Left hindlimb (tissue), 1 donor: ENCODE measurements around the gene NPAT.

ENCODE experiments used
- DNase-seq: peaks from one replicate; pipeline ENCODE4 v3.0.0-alpha.2; 2018

The NPAT gene

DNA sequence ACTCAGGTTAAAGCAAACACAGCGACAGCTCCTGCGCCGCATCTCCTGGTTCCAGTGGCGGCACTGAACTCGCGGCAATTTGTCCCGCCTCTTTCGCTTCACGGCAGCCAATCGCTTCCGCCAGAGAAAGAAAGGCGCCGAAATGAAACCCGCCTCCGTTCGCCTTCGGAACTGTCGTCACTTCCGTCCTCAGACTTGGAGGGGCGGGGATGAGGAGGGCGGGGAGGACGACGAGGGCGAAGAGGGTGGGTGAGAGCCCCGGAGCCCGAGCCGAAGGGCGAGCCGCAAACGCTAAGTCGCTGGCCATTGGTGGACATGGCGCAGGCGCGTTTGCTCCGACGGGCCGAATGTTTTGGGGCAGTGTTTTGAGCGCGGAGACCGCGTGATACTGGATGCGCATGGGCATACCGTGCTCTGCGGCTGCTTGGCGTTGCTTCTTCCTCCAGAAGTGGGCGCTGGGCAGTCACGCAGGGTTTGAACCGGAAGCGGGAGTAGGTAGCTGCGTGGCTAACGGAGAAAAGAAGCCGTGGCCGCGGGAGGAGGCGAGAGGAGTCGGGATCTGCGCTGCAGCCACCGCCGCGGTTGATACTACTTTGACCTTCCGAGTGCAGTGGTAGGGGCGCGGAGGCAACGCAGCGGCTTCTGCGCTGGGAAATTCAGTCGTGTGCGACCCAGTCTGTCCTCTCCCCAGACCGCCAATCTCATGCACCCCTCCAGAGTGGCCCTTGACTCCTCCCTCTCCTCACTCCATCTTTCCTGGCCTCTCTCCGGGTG, at the start of gene NPAT, which contains the start of gene ATM:
Gene NPAT (minus strand): TSS at position 65 of the 774 bp plus-strand sequence. CDS start 102 bp downstream, outside the sequence.
Gene ATM (plus strand): TSS at position 494 of the 774 bp plus-strand sequence. CDS start 4,558 bp downstream, outside the sequence.
- DNase-seq, result peak; percentile 100

DNA sequence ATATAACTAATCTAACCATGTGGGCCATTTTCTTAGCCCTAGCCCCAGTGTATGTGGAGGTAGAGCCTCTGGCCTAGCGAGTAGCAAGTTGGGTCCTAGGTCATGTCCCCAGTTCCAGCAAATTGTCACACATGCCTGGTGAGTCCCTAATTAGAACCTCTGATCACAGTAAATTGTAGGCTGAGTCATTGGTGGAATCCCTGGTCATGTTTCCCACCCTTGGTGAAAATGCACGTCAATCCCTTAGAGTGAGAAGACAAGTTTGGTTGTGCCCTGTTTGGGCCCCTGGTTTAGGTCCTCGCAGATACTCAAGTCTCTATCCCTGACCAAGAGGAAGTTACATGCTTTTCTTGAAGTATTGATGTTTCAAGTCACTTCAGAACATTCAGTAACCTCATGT, 47.1 kb upstream of the NPAT start:
- no peak for DNase-seq

DNA sequence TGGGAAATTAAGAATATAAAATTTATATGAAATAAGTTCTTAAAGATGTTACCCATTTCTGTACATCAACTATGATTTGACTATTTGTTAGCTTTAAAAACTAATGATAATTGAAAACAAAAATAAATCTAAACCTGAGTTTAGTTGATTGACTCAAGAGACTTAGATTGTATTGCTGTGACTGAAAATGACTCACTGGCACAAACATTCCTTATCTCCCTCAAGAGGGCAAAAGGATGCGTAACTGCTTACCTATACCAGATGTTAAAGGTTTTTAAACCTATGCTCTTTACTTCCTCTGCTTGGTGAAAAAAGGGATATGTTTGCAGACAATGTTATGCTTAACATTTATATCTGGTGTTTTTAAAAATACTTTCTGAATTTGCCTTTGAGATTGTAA, 30.7 kb upstream of the NPAT start:
- DNase-seq, result no peak

DNA sequence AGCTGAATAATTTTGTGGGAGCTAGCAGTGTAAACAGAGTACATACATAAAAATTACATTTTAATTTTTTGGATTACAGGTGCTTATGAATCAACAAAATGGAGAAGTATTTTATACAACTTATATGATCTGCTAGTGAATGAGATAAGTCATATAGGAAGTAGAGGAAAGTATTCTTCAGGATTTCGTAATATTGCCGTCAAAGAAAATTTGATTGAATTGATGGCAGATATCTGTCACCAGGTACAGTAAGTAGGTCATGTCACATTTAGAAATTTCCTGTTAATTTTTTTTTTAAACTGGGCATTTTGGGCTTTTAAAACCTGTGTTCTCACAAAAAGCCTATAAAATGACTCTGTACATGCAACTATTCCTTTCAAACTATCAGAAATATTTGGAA, 24.4 kb upstream of the NPAT start:
- no peak for DNase-seq

DNA sequence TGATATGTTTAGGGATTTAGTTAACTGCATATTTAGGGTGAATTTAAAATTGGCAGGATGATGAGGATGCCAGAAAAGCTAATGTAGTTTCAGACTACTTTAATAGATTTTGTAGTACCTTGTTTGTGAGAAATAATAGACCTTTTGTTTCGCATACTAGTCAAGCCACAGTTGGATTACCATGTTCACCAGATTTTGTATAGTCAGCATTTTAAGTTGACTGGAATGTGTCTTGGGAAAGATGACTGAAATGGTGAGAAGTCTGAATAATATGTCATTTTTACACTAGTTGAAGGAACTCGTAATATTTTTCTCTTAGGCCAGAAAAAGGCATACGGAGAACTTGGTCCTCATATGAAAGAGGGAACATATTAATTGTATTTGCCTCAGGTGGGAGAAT, 23.9 kb upstream of the NPAT start:
- no peak for DNase-seq

DNA sequence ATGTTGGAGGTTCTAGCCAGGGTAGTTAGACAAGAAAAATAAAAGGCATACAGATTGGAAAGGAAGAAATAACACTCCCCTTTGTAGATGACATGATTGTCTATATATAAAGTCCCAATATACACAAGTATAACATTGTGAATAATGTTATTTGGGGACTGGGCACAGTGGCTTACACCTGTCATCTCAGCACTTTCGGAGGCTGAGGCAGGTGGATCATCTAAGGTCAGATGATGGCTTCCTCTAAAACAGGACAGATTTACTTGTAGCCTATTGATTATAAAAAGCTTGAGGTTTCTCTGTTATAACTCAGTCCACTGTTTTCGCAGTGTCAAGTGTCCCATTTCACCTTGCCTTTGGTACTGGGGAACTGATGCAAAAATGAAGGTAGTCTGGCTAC, 20.0 kb upstream of the NPAT start:
- DNase-seq, result no peak

DNA sequence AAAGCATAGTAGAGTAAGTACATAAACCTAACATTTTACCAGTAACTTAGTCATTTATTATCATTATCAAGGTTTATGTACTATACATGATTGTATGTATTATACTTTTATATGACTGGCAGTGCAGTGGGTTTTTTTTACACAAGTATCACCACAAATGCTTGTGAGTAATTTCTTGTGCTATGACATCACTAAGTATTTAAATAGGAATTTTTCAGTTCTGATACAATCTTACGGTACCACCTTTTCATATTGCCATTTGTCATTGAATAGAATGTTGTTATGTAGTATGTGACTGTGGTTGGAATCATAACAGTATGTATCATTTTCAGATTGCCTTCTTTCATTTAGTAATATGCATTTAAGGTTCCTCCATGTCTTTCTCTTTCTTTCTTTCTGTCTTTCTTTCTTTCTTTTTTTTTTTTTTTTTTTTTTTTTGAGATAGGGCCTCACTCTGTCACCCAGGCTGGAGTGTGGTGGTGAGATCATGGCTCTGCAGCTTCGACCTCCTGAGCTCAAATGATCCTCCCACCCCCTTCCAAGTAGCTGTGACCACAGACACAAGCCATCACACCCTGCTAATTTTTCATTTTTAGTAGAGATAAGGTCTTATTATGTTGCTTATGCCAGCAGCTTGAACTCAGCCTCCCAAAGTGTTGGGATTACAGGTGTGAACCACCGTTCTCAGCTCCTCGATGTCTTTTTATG, 19.0 kb upstream of the NPAT start:
- DNase-seq, result no peak

DNA sequence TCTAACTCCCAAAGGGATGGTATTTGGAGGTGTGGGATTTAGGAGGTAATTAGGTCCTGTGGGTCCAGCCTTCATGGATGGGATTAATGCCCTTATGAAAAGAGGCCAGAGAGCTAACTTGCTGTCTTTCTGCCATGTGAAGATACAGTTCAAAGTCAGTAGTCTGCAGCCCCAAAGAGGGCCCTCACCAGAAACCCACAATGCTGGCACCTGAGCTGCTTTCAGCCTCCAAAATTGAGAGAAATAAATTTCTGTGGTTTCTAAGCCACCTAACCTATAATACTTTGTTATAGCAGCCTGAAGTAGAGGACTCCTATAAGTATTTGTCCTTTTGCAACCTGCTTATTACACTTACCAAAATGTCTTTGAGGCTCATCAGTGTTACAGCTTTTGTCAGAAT, 16.6 kb upstream of the NPAT start:
- DNase-seq, result no peak

DNA sequence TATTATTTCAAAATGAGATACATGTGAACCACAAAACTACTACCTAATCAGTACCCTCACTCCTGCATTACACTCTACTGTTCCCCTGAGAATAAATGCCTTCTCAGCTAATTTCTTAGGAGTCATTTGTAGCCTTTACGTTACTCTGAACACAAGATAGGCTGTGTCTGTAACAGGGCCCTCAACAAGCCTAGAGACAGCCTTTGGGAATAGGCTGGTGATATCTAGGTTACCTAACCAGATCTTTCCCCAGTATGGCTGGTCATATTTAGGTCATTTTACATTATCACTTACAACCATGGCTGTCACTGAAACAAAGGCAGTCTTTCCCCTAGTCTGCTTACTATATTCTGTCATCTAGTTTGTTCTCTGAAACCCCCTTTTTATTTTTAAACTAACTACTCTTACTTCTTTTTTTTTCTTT, 14.6 kb upstream of the NPAT start:
- no peak for DNase-seq

DNA sequence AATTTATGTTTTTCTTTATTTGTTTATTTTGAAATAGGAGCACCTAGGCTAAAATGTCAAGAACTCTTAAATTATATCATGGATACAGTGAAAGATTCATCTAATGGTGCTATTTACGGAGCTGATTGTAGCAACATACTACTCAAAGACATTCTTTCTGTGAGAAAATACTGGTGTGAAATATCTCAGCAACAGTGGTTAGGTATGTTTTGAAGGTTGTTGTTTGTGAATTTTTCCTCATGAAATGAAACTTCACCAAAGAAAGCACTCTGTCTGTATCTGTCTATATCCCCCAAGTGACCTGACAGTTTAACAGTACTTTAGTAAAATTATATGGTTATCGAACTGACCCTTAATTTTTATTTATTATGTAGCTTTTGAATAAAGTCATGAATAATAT, 13.2 kb upstream of the NPAT start:
- no peak for DNase-seq

DNA sequence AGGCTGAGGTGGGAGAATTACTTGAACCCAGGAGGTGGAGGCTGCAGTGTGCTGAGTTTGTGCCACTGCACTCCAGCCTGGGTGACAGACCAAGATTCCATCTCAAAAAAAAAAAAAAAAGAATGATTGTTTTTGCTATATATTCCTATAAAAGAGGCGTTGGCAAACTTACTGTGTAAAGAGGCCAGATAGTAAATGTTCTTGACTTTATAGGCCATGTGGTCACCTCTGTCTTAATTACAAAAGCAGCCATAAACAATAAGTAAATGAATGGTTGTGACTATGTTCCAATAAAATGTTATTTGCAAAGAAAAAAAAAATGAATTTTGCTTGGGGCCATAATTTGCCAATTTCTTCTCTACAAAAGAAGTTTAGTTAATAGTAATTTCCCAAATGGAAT, 12.8 kb upstream of the NPAT start:
- no peak for DNase-seq

DNA sequence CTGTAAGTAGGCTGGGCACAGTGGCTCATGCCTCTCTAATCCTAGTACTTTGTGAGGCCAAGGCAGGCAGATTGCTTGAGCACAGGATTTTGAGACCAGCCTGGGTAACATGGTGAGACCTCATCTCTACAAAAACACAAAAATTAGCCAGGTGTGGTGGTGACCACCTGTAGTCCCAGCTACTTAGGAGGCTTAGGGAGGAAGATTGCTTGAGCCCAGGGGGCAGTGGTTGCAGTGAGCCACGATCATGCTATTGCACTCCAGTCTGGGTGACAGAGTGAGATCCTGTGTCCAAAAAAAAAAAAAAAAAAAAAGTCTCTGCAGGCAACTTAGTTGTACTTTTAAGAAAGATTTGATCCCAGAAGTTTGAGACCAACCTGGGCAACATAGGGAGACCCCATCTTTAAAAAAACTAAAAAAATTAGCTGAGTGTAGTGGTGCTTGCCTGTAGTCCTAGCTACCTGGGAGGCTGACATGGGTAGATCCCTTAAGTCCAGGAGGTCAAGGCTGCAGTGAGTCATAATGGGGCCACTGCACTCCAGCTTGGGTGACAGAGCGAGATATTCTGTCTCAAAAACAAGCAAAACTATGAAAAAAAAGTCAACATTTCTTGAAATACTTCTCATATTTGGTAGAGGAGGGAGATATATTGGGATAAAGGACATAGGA, 11.0 kb upstream of the NPAT start:
- no peak for DNase-seq

DNA sequence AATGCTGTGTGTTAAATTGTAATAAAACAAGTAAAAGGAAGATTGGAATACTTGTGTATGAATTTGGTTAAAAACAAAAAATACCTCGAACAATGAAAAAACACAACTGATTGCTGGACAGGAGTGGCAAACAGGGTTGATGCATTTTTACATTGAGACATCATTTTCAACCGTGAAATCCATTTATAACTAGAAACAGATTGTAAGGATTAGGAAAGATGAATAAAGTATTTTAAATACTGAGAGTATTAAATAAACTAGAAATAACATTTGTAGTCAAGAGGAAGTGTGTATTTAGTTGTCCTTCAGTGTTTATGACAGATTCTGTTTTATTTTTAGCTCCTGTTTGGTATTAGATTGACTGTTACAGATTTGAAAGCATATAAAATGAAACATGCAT, 5.8 kb upstream of the NPAT start:
- DNase-seq, result no peak

DNA sequence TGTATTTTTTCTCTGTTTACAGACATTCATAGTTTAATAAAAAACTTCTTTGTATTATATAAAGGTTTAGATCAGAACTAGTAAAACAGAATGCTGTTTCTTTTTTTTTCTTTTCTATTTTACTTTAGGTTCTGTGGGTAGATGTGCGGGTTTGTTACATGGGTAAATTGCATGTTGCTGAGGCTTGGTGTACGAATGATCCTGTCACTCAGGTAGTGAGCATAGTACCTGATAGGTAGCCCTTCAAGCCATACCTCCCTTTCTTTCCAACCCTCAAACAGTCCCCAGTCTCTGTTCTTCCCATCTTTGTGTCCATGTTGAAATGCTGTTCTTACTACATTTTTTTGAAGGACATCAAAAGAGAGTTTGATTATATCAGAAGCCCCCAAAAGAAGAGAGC, 3.6 kb upstream of the NPAT start:
- DNase-seq, result no peak

DNA sequence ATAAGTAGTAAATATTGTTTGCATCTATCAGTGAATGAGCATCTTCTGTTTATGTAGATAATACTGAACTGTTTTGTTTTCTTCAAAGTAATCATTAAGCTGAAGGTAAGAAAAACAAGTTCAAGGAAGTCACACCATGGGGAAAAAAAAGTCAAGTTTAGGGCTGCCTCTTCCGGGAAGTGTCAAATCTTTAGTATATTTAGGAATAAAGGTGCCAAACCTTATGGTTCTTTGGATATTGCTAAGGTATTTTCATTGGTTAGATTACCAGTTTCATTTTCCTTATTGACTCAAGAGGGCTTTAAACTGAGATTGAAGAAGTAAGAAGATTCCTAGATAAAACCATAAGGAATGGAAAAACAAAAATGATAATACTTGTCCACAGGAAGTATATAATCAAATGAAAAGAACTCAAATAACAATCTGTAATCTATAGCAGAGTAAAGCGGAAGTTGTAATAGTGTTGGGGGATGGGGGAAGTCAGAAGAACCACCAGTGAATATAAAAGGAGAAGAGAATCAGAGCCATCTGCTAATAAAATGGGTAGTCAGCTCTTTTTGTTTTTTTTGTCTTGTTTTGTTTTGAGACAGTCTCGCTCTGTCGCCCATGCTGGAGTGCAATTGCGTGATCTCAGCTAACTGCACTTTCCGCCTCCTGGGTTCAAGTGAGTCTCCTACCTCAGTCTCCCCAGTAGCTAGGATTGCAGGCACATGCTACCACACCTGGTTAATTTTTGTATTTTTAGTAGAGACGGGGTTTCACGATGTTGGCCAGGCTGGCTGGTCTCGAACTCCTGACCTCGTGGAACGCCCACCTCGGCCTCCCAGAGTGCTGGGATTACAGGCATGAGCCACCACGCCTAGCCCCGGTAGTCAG, 2.7 kb upstream of the NPAT start:
- DNase-seq, result no peak

DNA sequence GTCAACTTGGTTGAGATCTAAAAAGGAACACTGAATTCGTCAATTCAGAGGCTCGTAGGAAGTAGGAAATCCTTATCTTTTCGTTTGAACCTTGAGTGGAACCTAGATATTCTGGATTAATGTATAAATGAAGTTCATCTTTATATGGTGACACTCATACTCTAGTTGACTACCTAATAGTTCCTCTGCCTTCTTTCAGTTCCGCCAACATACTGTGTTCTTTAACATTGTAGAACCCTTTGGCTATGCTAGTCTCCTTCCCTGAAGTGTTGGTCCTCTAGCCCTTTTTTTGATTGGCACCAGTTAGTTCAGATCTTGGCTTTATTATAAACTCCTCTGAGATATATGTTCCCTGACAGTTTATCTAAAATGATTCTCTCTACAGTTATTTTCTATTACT, 1.9 kb upstream of the NPAT start:
- no peak for DNase-seq

DNA sequence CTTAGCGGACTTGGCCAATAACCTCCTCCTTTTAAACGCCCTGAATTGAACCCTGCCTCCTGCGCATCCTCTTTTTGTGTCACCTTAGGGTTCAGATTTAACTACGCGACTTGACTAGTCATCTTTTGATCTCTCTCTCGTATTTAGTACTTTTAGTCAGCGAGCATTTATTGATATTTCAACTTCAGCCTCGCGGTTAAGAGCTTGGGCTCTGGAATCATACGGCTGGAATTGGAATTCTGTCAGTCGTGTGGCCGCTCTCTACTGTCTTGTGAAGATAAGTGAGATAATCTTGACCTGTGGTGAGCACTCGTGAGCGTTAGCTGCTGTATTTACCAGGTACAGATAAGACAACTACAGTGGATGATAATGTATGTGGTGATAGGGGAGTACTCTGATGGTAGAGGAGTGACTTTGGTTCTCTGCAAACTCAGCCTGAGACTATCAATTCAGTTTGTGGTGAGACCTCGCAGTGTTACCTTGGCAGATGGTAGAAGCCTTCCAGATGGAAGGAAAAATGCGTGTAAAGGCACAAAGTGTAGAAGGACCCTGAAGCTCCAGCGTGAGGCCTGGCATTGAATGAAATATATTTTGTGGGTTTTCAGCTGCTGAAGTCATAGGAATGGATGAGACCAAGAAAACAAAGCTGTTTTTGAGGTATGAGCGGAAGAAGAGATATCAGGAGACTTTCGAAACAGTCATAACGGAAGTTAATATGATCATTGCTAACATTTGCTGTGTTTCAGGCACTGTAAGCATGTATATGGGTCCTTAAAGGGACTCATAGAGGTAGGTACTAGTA, 1.1 kb upstream of the NPAT start:
- peak; percentile 38 for DNase-seq

DNA sequence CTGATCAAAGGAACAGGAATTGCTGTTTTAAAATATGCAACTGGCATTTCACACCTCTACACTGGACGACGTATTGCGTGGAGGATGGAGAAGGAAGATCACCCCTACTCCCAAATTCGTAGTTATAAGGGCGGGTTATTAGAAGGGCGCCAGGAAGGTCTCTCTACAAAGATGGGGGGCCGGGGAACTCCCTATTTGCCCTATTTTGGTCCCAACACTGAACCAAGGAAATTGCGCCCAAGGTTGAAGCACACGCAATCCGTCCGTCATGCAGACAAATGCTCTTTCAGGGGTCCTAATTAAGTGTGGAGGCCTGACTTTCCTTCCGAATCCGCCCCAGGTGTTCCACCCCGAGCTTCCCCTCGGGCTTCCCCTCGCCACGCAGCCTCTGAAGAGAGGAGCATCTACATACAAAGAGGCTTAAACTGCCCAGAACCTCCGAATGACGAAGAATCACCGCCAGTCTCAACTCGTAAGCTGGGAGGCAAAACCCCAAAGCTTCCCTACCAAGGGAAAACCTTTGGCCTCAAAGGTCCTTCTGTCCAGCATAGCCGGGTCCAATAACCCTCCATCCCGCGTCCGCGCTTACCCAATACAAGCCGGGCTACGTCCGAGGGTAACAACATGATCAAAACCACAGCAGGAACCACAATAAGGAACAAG, 396 bp downstream of the NPAT start:
- no peak for DNase-seq

DNA sequence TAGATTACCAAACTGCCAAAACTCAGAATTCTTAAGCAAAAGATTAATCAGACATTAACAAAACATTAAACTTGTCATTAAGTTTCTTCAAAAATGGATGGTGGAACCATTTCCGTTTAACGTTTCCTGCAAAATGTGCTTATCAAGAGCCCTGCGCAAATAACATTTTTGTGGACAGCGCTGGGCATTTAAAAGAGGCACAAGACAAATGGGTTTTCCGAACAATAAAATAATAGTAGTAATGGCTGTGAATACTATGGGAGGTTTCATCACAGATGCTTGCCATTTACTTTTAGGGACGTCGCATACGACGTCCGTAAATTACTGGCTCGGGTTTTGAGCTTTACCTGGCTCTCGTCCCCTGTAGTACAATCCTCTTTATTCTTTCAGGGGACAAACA, 1.1 kb downstream of the NPAT start:
- DNase-seq, result no peak

DNA sequence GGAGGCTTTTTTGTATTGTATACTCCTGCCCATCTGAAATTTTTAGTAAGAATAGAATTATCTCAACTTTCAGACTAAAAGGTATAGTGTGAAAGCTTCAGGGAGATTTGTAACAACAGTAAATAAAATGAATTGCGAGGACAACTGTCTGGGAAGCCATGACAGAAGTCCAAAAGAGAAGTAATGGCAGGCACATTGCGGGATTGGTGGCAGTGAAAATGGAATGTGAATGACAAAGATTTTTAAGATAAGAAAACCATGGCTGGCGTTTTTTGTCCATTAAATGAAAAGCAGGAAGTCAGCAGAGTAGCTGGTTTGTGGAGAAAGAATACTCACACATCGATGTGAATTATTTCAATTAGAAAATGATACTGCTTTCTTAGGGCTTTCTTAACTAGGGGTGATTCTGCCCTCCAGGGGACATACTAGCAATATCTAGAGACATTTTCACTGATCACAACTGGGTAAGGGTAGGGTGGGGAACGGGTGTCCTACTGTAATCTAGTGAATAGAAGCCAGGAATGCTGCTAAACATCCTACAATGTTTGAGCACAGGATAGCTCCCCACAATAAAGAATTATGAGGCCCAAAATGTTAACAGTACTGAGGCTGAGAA, 1.6 kb downstream of the NPAT start:
- DNase-seq, result no peak
